Sigmoid colon (tissue), 7 donors: ENCODE data around the gene KRTAP21-1. TPM values are rescaled to one million over a fixed set of nuclear protein-coding genes. Genes with fewer than 3 reads are reported as not detected.
"Not testable (repeated sequence)": the region's sequence is repeated elsewhere in the genome, so short reads cannot be mapped to it uniquely, and the experiment has no call there.

Experiments
- DNase-seq: peaks from one replicate; pipeline ENCODE4 v3.0.0-alpha.2; 2019
- H3K27ac ChIP-seq, 4 donors: fragments of 200-600 bp; sonication (generic); one replicate each; pipeline ENCODE4 v1.5.1; 2016 to 2019; ENCODE audit warnings: mild to moderate bottlenecking in 1 of 4
- H3K27me3 ChIP-seq, 3 donors: fragments of 200-600 bp; sonication (generic); one replicate each; pipeline ENCODE4 v1.5.1; 2019; ENCODE audit warnings: mild to moderate bottlenecking in 1 of 3
- H3K36me3 ChIP-seq, 4 donors: fragments of 200-600 bp; sonication (generic); one replicate each; pipeline ENCODE4 v1.5.1; 2016 to 2019
- H3K4me1 ChIP-seq, 4 donors: fragments of 200-600 bp; sonication (generic); one replicate each; pipeline ENCODE4 v1.5.1; 2017 to 2019
- H3K4me3 ChIP-seq, 4 donors: fragments of 200-600 bp; sonication (generic); one replicate each; pipeline ENCODE4 v1.5.1; 2017 to 2019; ENCODE audit warnings: mild to moderate bottlenecking in 2 of 4, moderate library complexity in 1 of 4
- H3K9me3 ChIP-seq, 4 donors: fragments of 200-600 bp in 3 of 4; sonication (generic) in 3 of 4; one replicate each; pipeline versions ENCODE4 v1.5.1 to v1.6.1; 2013 to 2019
- EP300 ChIP-seq, 4 donors: sonication (generic); formaldehyde crosslinking; IDR thresholded peaks; one replicate each; pipeline ENCODE4 v1.6.1; 2017; ENCODE audit warnings: antibody characterized with exemption in 4 of 4
- POLR2A ChIP-seq, 2 donors: fragments of 450-650 bp; IDR thresholded peaks; one replicate each; pipeline ENCODE4 v1.6.1; 2016; ENCODE audit warnings: antibody characterized with exemption in 2 of 2, mild to moderate bottlenecking in 2 of 2, moderate library complexity in 2 of 2
- POLR2AphosphoS5 ChIP-seq, 4 donors: sonication (generic); formaldehyde crosslinking; IDR thresholded peaks; one replicate each; pipeline ENCODE4 v1.6.1; 2017; ENCODE audit warnings: antibody characterized with exemption in 4 of 4
- WGBS, 2 donors: extraction: QIAGEN DNeasy Blood & Tissue Kit; methylation state at CpG; one replicate each; pipeline ENCODE4 v1.1.7; 2013; 5-methylcytosine and 5-hydroxymethylcytosine counted together
- intact Hi-C: fragments of 100-400 bp; cut with DNase I; formaldehyde crosslinking; loops from one replicate; pipeline ENCODE4 v1.15.1; 2023
- polyA plus RNA-seq, 3 donors: library from polyadenylated mRNA; stranded (reverse); fragments of 200-250 nt; gene quantifications; one replicate each; pipeline ENCODE4 v1.2.3, GENCODE V29; 2013
- total RNA-seq, 4 donors: library from RNA; depleted of rRNA; stranded (reverse); fragments of >200 nt; gene quantifications; one replicate each; pipeline ENCODE4 v1.1.0, GENCODE V29; 2016
- TF ChIP-seq, protein P1 (sequence below), 4 experiments: fragments of 450-650 bp in 3 of 4; fragments of 200-600 bp in 1 of 4; IDR thresholded peaks; one replicate each; pipeline ENCODE4 v1.5.1; 2016 to 2019; ENCODE audit warnings: antibody characterized with exemption in 4 of 4, mild to moderate bottlenecking in 3 of 4, moderate library complexity in 2 of 4
- donor health status: healthy with polysubstance abuse.
- donor health status: Bipolar disorder and iron deficiency.
- donor health status: healthy.

The KRTAP21-1 gene
- total RNA-seq (not detected), polyA plus RNA-seq (not detected)

DNA sequence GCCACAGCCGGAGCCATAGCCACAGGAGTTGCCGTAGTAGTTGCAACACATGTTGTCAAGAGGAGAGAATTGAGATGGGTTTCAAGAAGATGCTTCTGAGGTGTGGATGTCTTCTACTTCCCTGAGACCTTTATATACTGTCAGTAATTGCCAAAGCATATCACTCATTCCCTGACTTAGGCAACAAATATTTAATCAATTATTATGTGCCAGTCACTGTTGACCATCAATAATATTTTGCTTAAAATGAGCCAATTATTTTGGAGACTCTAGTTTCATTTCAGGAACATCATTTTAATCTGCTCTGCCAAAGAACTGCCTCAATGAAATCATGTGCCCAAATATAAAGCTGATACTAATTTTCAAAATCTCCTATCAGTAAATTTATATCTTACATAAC, at the start of gene KRTAP21-1:
TSS of gene KRTAP21-1 (minus strand) at position 101 of the 400 bp plus-strand sequence. CDS start at position 51, 50 bp downstream.
- H3K36me3 ChIP-seq, H3K9me3 ChIP-seq, H3K4me3 ChIP-seq, H3K27me3 ChIP-seq, H3K4me1 ChIP-seq, H3K27ac ChIP-seq, intact Hi-C loops, DNase-seq: not testable (repeated sequence)
- 93% methylated on average over 2 of the region's 2 CpGs for WGBS, 2 donors

GRCh38 chr21:30800605-30801004, 45.4 kb upstream of the KRTAP21-1 start:
- H3K4me1 ChIP-seq: no peaks in the 10 kb centered on the region
- 81 to 90% methylated on average over 1 of the region's 1 CpG for WGBS, 2 donors
- no peaks in the 10 kb centered on the region for H3K27me3 ChIP-seq
- no peak overlapping the region for H3K4me3 ChIP-seq
- no peaks in the 10 kb centered on the region for H3K9me3 ChIP-seq
- no peak overlapping the region for H3K27ac ChIP-seq
- no peak for DNase-seq
- TF ChIP-seq, protein P1, sequence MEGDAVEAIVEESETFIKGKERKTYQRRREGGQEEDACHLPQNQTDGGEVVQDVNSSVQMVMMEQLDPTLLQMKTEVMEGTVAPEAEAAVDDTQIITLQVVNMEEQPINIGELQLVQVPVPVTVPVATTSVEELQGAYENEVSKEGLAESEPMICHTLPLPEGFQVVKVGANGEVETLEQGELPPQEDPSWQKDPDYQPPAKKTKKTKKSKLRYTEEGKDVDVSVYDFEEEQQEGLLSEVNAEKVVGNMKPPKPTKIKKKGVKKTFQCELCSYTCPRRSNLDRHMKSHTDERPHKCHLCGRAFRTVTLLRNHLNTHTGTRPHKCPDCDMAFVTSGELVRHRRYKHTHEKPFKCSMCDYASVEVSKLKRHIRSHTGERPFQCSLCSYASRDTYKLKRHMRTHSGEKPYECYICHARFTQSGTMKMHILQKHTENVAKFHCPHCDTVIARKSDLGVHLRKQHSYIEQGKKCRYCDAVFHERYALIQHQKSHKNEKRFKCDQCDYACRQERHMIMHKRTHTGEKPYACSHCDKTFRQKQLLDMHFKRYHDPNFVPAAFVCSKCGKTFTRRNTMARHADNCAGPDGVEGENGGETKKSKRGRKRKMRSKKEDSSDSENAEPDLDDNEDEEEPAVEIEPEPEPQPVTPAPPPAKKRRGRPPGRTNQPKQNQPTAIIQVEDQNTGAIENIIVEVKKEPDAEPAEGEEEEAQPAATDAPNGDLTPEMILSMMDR (IDR thresholded peaks at IDR 0.05): no peak
- TF ChIP-seq POLR2A (IDR thresholded peaks at IDR 0.05) (no peak), EP300 (IDR thresholded peaks at IDR 0.05) (no peak), POLR2AphosphoS5 (IDR thresholded peaks at IDR 0.05) (no peak)
- no peaks in the 10 kb centered on the region for H3K36me3 ChIP-seq
- intact Hi-C loops: no loop called here

- no peak overlapping the region for H3K27ac ChIP-seq
- DNase-seq: no peak
- TF ChIP-seq EP300 (IDR thresholded peaks at IDR 0.05): no peak
- TF ChIP-seq POLR2A (IDR thresholded peaks at IDR 0.05): no peak
- no peak for TF ChIP-seq POLR2AphosphoS5 (IDR thresholded peaks at IDR 0.05)
- TF ChIP-seq, protein P1 (IDR thresholded peaks at IDR 0.05): no peak
- no peaks in the 10 kb centered on the region for H3K4me1 ChIP-seq
- no peaks in the 10 kb centered on the region for H3K9me3 ChIP-seq
- H3K27me3 ChIP-seq: no peaks in the 10 kb centered on the region
- H3K36me3 ChIP-seq: no peaks in the 10 kb centered on the region
- 45 to 53% methylated on average over 2 of the region's 2 CpGs for WGBS, 2 donors
- intact Hi-C loops: no loop called here
- H3K4me3 ChIP-seq: no peak overlapping the region
Observed at GRCh38 chr21:30793581-30794314, 38.5 kb upstream of the KRTAP21-1 start.

- no peak for DNase-seq
- Histone ChIP-seq H3K9me3 (no peaks in the 10 kb centered on the region), H3K36me3 (no peaks in the 10 kb centered on the region), H3K27ac (no peak overlapping the region), H3K27me3 (no peaks in the 10 kb centered on the region), H3K4me3 (no peak overlapping the region), H3K4me1 (no peaks in the 10 kb centered on the region)
- intact Hi-C loops: no loop called here
- 81 to 89% methylated on average over 1 of the region's 1 CpG for WGBS, 2 donors
- TF ChIP-seq POLR2AphosphoS5 (IDR thresholded peaks at IDR 0.05) (no peak), POLR2A (IDR thresholded peaks at IDR 0.05) (no peak), EP300 (IDR thresholded peaks at IDR 0.05) (no peak)
- TF ChIP-seq, protein P1 (IDR thresholded peaks at IDR 0.05): no peak
Observed at GRCh38 chr21:30779249-30779648, 24.0 kb upstream of the KRTAP21-1 start.

DNA sequence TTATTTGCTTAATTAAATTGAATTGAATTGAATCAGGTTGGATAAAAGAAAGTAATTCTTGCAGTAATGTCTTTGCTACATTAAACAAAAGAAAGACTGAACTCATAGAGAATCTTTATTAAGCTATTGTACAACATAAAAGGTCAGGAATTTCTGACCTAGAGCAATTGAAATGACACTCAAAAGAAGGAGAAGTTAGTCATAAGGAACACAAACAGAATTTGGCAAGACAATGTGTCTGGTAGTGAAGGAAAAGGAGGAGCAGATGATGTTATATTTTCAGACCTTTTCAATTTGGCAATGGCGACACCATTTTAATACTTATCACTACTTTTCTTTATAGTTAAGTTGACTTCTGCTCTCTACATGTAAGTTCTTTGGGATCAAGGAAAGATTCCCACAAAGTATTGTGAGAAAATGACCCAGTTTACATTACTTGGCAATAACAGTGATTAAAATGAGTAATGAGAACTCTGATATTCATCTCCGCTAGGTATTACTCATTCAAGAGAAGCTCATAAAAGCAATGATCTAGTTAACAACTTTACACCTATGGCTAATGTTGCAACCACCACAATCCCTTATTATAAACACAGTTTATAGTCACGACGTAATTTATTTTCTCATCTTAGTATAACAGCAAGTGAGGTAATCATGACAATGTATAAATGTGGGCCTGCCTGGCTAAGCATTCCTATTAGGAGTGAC, 14.7 kb upstream of the KRTAP21-1 start:
- Histone ChIP-seq H3K4me3 (no peak overlapping the region), H3K4me1 (no peaks in the 10 kb centered on the region), H3K36me3 (no peaks in the 10 kb centered on the region), H3K27me3 (no peaks in the 10 kb centered on the region), H3K27ac (no peak overlapping the region), H3K9me3 (no peaks in the 10 kb centered on the region)
- 91% methylated on average over 4 of the region's 4 CpGs for WGBS, 2 donors
- intact Hi-C loops: no loop called here
- no peak for DNase-seq
- TF ChIP-seq POLR2A (IDR thresholded peaks at IDR 0.05) (no peak), EP300 (IDR thresholded peaks at IDR 0.05) (no peak), POLR2AphosphoS5 (IDR thresholded peaks at IDR 0.05) (no peak)
- TF ChIP-seq, protein P1 (IDR thresholded peaks at IDR 0.05): no peak
